ENCODE data around the gene VWF.

- no peak for TF ChIP-seq GABPA (IDR thresholded peaks at IDR 0.05; ENCODE audit: low read depth)
- TF ChIP-seq, protein P1, sequence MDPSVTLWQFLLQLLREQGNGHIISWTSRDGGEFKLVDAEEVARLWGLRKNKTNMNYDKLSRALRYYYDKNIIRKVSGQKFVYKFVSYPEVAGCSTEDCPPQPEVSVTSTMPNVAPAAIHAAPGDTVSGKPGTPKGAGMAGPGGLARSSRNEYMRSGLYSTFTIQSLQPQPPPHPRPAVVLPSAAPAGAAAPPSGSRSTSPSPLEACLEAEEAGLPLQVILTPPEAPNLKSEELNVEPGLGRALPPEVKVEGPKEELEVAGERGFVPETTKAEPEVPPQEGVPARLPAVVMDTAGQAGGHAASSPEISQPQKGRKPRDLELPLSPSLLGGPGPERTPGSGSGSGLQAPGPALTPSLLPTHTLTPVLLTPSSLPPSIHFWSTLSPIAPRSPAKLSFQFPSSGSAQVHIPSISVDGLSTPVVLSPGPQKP (IDR thresholded peaks at IDR 0.05; ENCODE audit: low read depth, low read length): no peak
- TF ChIP-seq BHLHE40 (IDR thresholded peaks at IDR 0.05; ENCODE audit: borderline replicate concordance in 1 of 2, low read depth in 2 of 2, low read length in 1 of 2): no peak
- no peak for TF ChIP-seq ATF7 (IDR thresholded peaks at IDR 0.05; ENCODE audit: low read depth)
- no peak for TF ChIP-seq CREB1 (IDR thresholded peaks at IDR 0.05; ENCODE audit: low read depth)
- no peak for TF ChIP-seq RFX5 (IDR thresholded peaks at IDR 0.05; ENCODE audit: low read depth, low read length)
- no peak for TF ChIP-seq REST (IDR thresholded peaks at IDR 0.05; ENCODE audit: low read depth, low read length)
Measured at GRCh38 chr12:6133642-6134041, 9.2 kb upstream of the VWF start.
